HFF-Myc (cell line): ENCODE results near the gene SPDYE2B.
A peak's percentile ranks its signal among the peaks of the same experiment; 100 is the strongest.
"Not testable (repeated sequence)": the region's sequence is repeated elsewhere in the genome, so short reads cannot be mapped to it uniquely, and the experiment has no call there.

Experiments
- DNase-seq: peaks from one replicate; pipeline ENCODE4 v3.0.0-alpha.2; 2011; ENCODE audit warnings: low read depth; ENCODE audit errors: extremely low read depth
- H3K4me3 ChIP-seq: replicated peaks from 2 replicates; pipeline ENCODE4 v1.5.1; 2011; ENCODE audit warnings: low read depth, mild to moderate bottlenecking, control low read depth, low read length

The SPDYE2B gene, protein sequence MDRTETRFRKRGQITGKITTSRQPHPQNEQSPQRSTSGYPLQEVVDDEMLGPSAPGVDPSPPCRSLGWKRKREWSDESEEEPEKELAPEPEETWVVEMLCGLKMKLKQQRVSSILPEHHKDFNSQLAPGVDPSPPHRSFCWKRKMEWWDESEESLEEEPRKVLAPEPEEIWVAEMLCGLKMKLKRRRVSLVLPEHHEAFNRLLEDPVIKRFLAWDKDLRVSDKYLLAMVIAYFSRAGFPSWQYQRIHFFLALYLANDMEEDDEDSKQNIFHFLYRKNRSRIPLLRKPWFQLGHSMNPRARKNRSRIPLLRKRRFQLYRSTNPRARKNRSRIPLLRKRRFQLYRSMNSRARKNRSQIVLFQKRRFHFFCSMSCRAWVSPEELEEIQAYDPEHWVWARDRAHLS

GRCh38 chr7:102649924-102650323 lies at the start of gene SPDYE2B:
SPDYE2B (plus strand) TSS chr7:102650319; CDS start chr7:102652349, 2,030 bp downstream.
- H3K4me3 ChIP-seq, DNase-seq: not testable (repeated sequence)

DNA sequence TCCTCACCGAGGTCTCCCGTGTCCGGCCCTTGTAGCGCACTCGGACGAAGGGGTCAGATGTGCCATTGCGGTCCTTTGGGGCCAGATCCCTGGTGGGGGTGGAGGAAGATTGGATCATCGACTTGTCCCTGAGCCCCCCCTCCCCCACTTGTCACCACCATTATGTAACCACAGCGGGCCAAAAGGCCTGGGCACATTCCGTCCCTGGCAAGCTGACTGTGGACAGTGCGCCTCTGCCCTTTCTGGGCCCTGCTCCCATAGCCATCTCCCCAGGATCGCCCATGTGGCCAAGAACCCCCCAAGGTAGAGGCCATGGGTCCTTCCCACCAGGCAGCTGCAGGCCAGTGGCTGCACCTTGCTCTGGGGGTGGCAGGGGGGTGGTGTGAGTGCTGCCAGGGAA lies 47.8 kb upstream of the SPDYE2B start:
- not testable (repeated sequence) for DNase-seq, H3K4me3 ChIP-seq

DNA sequence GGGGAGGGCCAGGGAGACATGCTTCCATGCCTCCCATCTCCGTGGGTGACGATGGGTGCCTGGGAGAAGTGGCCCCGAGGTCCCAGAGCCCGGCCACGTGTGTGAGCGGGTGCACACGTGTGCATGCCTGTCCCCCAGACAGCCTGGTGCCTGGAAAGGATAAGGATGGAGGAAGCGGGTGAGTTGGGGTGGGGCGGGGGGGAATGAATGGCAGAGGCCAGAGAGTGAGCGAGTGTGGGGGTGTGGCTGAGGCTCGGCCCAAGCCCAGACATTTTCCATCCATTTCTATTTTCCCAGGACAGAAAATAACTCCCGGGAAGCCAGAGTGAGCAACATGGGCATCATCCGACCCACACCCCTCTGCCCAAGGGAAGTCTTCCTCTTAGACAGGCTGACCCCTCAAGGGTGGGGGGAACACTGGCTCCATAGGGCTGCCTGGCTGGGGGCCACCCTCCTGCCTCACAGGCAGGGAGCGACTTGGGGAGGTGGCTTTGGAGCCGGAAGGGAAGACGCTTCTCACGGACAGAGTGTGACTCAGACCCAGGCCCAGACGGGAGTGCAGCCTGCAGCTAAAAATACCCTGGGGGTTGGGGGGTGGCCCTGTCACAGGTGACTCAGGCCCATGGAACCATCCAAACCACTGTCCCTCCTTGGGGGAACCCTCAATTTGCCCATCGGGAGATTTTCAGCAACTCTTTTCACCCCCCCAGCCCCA lies 45.5 kb upstream of the SPDYE2B start:
- not testable (repeated sequence) for DNase-seq, H3K4me3 ChIP-seq

DNA sequence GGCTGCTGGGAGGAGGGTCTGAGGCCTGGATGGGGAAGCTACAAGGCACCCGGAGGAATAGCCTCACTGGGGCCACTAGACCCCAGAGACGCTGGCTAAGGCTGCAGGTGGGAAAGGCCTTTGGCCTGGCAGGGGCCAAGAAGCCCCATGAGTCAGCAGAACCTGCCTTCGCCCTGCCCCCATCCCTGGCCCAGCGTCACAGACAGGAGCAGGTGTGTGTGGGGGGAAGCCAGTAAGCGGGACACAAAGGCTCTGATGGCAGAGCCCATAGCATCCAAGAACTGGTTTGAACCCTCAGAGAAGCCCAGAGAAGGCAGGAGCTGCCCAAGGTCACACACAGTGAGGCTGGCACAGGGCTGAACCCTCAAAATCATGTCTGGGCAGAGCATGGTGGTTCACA lies 43.3 kb upstream of the SPDYE2B start:
- not testable (repeated sequence) for H3K4me3 ChIP-seq, DNase-seq

DNA sequence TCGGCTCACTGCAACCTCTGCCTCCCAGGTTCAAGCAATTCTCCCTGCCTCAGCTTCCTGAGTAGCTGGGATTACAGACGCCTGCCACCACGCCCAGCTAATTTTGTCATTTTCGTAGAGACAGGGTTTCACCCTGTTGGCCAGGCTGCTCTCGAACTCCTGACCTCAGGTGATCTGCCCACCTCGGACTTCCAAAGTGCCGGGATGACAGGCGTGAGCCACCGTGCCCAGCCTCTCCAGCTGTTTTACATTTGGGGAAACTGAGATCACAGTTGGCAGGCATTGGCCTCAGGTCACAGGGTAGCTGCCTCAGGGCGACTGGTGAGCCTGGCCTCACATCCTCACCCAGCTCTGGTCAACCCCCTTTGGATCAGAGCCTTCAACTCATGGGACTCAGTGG lies 40.4 kb upstream of the SPDYE2B start:
- not testable (repeated sequence) for H3K4me3 ChIP-seq, DNase-seq

GRCh38 chr7:102610441-102610840 lies 39.7 kb upstream of the SPDYE2B start:
- not testable (repeated sequence) for DNase-seq, H3K4me3 ChIP-seq

GRCh38 chr7:102611013-102611674 lies 39.0 kb upstream of the SPDYE2B start:
- DNase-seq, H3K4me3 ChIP-seq: not testable (repeated sequence)

- DNase-seq, H3K4me3 ChIP-seq: not testable (repeated sequence)
Measured at GRCh38 chr7:102611675-102612325, 38.3 kb upstream of the SPDYE2B start.

DNA sequence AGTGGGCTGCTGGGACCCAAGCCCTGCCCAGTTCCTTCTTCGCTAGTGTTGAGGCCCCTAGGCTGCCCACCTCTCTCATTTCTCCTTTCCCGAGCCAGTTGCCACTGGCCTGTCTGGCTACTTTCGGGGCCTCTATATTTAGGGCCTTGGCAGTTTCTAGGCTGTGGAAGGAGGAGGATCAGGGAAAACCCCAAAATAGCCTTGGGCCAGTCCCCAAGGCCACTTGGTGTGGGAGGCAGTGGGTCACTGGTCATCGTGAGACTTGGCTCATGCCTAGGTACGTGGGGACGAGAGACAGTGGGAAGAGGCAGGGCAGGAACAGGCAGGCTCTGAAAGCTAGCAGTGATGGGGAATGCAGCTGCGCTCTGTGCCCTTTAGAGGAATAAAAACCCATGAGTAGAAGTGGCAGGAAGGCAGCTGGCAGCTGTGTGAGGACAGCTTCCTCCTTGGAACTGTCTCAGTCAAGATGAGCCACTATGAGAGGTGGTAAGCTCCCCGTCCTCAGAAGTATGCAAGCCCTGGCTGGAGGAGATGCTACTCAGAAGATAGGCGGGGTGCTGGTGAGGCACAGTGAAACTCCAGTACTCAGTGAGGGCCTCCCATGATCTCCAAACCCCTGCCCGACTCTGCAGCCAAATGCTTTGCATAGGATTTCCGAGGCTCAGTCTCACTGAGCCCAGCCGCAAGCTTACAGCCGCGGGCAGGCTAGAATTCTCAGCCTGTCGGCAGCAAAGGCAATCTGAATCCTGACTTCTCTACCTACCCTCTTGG lies 36.4 kb upstream of the SPDYE2B start:
- not testable (repeated sequence) for DNase-seq, H3K4me3 ChIP-seq

- DNase-seq, H3K4me3 ChIP-seq: not testable (repeated sequence)
Measured at GRCh38 chr7:102614346-102614697, 35.8 kb upstream of the SPDYE2B start.

- not testable (repeated sequence) for DNase-seq, H3K4me3 ChIP-seq
Measured at GRCh38 chr7:102614873-102615272, 35.2 kb upstream of the SPDYE2B start.

- not testable (repeated sequence) for H3K4me3 ChIP-seq
Measured at GRCh38 chr7:102615930-102616329, 34.2 kb upstream of the SPDYE2B start.

GRCh38 chr7:102616507-102617125 lies 33.5 kb upstream of the SPDYE2B start, which contains the start of gene RASA4:
RASA4 (minus strand) TSS chr7:102616756; CDS start chr7:102616689, 67 bp downstream.
- H3K4me3 ChIP-seq, result peak within 1 kb of the TSS; percentile 28
- DNase-seq, result not testable (repeated sequence)

More at GRCh38 chr7:102615930-102616329, 34.2 kb upstream of the SPDYE2B start:
- DNase-seq, result not testable (repeated sequence)

DNA sequence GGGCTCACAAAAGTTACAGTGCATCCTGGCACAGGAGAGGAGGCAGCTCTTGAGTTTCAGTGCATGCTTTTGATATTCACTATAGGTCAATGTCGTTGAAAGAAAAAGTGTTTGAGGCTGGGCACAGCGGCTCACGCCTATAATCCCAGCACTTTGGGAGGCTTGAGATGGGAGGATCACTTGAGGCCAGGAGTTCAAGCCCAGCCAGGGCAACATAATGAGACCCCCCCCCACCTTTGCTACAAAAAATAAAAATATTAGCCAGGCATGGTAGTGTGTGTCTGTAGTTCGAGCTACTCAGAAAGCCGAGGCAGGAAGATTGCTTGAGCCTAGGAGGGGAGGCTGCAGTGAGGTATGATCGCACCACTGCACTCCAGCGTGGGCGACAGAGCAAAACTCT lies 32.0 kb upstream of the SPDYE2B start:
- DNase-seq, H3K4me3 ChIP-seq: not testable (repeated sequence)

DNA sequence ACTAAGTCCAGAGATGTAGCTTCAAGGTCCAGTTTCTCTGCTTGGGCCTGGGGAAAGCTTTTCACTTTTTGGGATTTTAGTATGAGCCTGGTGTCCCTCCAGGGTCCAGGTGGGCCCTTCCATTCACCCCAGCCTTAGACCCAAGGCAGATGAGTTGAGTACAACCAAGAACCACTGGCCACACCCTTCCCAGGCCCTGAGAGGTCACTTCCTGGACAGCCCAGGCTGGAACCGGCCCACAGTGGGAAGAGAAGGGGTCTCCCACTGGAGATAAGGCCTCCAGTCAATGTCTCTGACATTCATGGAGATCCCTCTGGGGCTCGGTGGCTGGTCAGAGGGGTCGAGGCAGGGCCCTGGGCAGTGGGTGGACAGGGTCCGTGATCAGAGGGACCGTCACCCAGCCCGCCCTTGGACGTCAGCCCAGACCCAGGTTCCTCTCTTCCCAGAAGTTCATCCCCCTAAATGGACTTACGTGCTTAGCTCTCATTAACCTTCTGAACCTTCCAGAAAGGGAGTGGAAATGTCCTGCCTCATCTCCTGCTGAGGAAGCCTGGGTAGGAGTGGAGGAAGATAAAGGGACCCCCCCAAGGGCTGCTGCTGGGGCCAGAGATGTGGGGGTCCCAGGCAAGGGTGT lies 22.7 kb upstream of the SPDYE2B start:
- not testable (repeated sequence) for DNase-seq, H3K4me3 ChIP-seq

- H3K4me3 ChIP-seq, DNase-seq: not testable (repeated sequence)
Measured at GRCh38 chr7:102630622-102631021, 19.5 kb upstream of the SPDYE2B start.

- DNase-seq, result not testable (repeated sequence)
Measured at GRCh38 chr7:102634299-102634698, 15.8 kb upstream of the SPDYE2B start.

More at GRCh38 chr7:102634299-102634698, 15.8 kb upstream of the SPDYE2B start:
- H3K4me3 ChIP-seq, result not testable (repeated sequence)
